OCI-LY3 (cell line): ENCODE results near the gene IRF1.

ENCODE experiments used
- H2AFZ ChIP-seq: fragments of 200-600, 300-600 bp; shearing (Covaris generic); 2 replicates; pipeline ENCODE4 v1.6.0; 2014; ENCODE audit warnings: antibody characterized with exemption, low read depth, low read length
- H3K27ac ChIP-seq: fragments of 200-600, 300-600 bp; sonication (generic); 2 replicates; pipeline ENCODE4 v1.5.1; 2014; ENCODE audit warnings: mild to moderate bottlenecking, low read length, moderate library complexity, mixed read lengths
- H3K27me3 ChIP-seq: fragments of 200-600, 300-600 bp; sonication (generic); 2 replicates; pipeline ENCODE4 v1.6.1; 2014; ENCODE audit warnings: low read depth, low read length, mixed read lengths
- H3K36me3 ChIP-seq: fragments of 200-600, 300-600 bp; sonication (generic); replicated peaks from 2 replicates; pipeline ENCODE3; 2014; ENCODE audit warnings: low read depth, low read length, mixed read lengths
- H3K4me1 ChIP-seq: fragments of 300-600, 200-600 bp; sonication (generic); 2 replicates; pipeline ENCODE4 v1.6.1; 2014; ENCODE audit warnings: low read length, mixed read lengths
- H3K4me2 ChIP-seq: fragments of 200-600, 300-600 bp; sonication (generic); 2 replicates; pipeline ENCODE4 v1.6.1; 2014; ENCODE audit warnings: low read length, mixed read lengths
- H3K4me3 ChIP-seq: fragments of 300-600, 200-600 bp; sonication (generic); 2 replicates; pipeline ENCODE4 v1.5.1; 2014; ENCODE audit warnings: antibody characterized with exemption, mild to moderate bottlenecking, low read length, moderate library complexity
- H3K79me2 ChIP-seq: fragments of 300-600, 200-600 bp; shearing (Covaris generic); 2 replicates; pipeline ENCODE4 v1.6.1; 2014; ENCODE audit warnings: mild to moderate bottlenecking, low read length, mixed read lengths
- H3K9ac ChIP-seq: fragments of 300-600, 200-600 bp; shearing (Covaris generic); 2 replicates; pipeline ENCODE4 v1.6.0; 2014; ENCODE audit warnings: mild to moderate bottlenecking, low read length, moderate library complexity
- H3K9me3 ChIP-seq: fragments of 200-600, 300-600 bp; shearing (Covaris generic); 2 replicates; pipeline ENCODE4 v1.6.1; 2014; ENCODE audit warnings: low read length, mixed read lengths; ENCODE audit not compliant: insufficient read depth
- H4K20me1 ChIP-seq: fragments of 200-600, 300-600 bp; sonication (generic); 2 replicates; pipeline ENCODE4 v1.6.1; 2016; ENCODE audit warnings: low read length, mixed read lengths; ENCODE audit not compliant: insufficient read depth
- EZH2phosphoT487 ChIP-seq: fragments of 200-600 bp; shearing (Covaris generic); IDR thresholded peaks from 2 replicates; pipeline ENCODE4 v1.6.1; 2018; ENCODE audit warnings: antibody characterized with exemption, mixed run types, low read depth
- TF ChIP-seq, protein P1 (sequence below): fragments of 200-600, 300-600 bp; sonication (generic); IDR thresholded peaks from 2 replicates; pipeline ENCODE4 v1.5.1; 2014; ENCODE audit warnings: antibody characterized with exemption, low read length, low read depth

The IRF1 gene

DNA sequence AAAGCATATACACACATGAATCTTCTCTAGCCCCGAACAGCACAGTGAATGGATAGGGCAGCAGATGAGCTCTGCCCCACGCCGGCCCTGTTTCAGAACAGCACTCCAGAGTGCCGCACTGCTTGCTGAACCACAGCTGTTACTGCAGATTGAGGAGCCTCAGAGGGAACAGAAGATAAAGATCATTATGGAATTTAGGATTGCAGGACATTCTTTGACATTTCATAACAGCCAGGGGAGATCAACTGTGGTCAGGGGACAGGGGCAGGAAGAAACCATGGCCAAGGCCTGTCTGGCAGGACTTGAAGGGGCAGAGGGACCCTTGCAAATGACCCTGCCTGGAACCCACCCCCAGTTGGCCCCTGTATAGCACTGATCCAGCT lies 20.6 kb downstream of the IRF1 start:
- Histone ChIP-seq H3K9ac (no peak overlapping the region), H3K79me2 (no peaks in the 10 kb centered on the region), H2AFZ (no peak overlapping the region), H3K27me3 (no peaks in the 10 kb centered on the region), H3K4me3 (no peak overlapping the region), H3K4me2 (no peak overlapping the region), H3K4me1 (peaks cover 23% of the 10 kb centered on the region), H3K36me3 (no peaks in the 10 kb centered on the region), H3K27ac (no peak overlapping the region), H3K9me3 (no peaks in the 10 kb centered on the region), H4K20me1 (no peaks in the 10 kb centered on the region)
- TF ChIP-seq, protein P1, sequence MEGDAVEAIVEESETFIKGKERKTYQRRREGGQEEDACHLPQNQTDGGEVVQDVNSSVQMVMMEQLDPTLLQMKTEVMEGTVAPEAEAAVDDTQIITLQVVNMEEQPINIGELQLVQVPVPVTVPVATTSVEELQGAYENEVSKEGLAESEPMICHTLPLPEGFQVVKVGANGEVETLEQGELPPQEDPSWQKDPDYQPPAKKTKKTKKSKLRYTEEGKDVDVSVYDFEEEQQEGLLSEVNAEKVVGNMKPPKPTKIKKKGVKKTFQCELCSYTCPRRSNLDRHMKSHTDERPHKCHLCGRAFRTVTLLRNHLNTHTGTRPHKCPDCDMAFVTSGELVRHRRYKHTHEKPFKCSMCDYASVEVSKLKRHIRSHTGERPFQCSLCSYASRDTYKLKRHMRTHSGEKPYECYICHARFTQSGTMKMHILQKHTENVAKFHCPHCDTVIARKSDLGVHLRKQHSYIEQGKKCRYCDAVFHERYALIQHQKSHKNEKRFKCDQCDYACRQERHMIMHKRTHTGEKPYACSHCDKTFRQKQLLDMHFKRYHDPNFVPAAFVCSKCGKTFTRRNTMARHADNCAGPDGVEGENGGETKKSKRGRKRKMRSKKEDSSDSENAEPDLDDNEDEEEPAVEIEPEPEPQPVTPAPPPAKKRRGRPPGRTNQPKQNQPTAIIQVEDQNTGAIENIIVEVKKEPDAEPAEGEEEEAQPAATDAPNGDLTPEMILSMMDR, result no peak
- no peak for TF ChIP-seq EZH2phosphoT487

DNA sequence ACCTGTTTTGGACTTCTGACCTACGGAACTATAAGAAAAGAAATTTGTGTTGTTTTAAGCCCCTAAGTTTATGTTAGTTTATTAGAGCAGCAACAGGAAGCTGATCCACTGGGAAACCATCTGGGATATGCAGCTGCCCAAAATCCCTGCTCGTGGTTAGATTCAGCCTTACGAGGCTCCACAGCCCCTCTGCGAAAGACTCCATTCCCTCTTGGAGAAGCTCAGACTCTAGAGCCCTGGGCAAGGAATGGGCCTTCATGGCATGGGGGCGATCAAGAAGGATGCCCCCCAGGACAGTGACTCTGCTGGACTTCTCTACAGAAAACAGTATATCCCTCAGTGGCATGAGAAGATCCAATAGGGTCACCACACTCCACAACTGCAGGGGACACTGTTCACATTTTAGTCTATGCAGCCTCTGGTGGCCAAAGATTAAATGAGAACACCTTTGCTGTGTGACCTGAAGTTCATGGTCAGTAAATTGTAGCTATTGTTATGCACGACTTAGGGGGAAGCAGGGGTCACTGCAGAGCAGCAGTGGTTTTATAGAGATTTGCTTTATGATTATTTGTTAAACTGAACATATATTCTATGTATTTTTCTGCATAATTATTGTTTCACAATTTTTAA lies 21.1 kb downstream of the IRF1 start:
- H2AFZ ChIP-seq, result no peak overlapping the region
- no peaks in the 10 kb centered on the region for H4K20me1 ChIP-seq
- no peaks in the 10 kb centered on the region for H3K79me2 ChIP-seq
- no peak overlapping the region for H3K9ac ChIP-seq
- peaks cover 23% of the 10 kb centered on the region for H3K4me1 ChIP-seq
- no peak overlapping the region for H3K4me3 ChIP-seq
- TF ChIP-seq, protein P1, result no peak
- TF ChIP-seq EZH2phosphoT487, result no peak
- H3K9me3 ChIP-seq, result no peaks in the 10 kb centered on the region
- H3K27me3 ChIP-seq, result no peaks in the 10 kb centered on the region
- no peaks in the 10 kb centered on the region for H3K36me3 ChIP-seq
- H3K4me2 ChIP-seq, result no peak overlapping the region
- no peak overlapping the region for H3K27ac ChIP-seq

DNA sequence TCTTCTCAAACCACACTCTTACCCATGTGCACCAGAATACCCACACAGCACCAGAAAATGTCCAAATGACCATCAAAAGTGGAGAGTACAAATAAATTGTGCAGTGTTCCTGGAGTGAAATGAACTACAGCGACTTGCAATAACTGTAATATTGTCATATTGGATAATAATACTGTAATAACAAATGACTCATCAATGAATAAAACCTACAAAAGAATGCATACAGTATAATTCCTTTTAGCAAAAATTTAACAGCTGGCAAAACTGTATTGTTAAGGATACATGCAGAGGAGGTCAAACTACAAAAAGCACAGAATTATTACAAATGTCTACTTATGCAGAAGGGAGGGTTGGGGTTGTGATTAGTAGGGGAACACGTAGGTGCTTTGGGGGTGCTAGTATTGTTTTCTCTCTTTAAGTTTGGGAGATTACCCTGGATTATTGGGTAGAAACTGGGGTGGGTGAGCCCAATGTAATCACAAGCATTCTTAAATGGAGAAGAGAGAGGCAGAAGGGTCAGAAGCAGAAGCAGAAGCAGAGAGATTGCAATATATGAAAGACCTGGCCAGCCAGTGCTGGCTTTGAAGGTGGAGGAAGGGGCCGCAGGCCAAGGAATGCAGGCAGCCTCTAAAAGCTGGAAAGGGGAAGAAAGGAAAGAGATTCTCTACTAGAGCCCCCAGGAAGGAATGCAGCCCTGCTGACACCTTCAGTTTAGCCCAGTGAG lies 21.8 kb downstream of the IRF1 start:
- no peaks in the 10 kb centered on the region for H3K9me3 ChIP-seq
- TF ChIP-seq, protein P1, result no peak
- TF ChIP-seq EZH2phosphoT487, result no peak
- no peak overlapping the region for H2AFZ ChIP-seq
- no peak overlapping the region for H3K27ac ChIP-seq
- H3K36me3 ChIP-seq, result no peaks in the 10 kb centered on the region
- H3K27me3 ChIP-seq, result no peaks in the 10 kb centered on the region
- H3K9ac ChIP-seq, result no peak overlapping the region
- H4K20me1 ChIP-seq, result no peaks in the 10 kb centered on the region
- no peak overlapping the region for H3K4me2 ChIP-seq
- H3K4me1 ChIP-seq, result peaks cover 27% of the 10 kb centered on the region
- no peak overlapping the region for H3K4me3 ChIP-seq
- H3K79me2 ChIP-seq, result no peaks in the 10 kb centered on the region

DNA sequence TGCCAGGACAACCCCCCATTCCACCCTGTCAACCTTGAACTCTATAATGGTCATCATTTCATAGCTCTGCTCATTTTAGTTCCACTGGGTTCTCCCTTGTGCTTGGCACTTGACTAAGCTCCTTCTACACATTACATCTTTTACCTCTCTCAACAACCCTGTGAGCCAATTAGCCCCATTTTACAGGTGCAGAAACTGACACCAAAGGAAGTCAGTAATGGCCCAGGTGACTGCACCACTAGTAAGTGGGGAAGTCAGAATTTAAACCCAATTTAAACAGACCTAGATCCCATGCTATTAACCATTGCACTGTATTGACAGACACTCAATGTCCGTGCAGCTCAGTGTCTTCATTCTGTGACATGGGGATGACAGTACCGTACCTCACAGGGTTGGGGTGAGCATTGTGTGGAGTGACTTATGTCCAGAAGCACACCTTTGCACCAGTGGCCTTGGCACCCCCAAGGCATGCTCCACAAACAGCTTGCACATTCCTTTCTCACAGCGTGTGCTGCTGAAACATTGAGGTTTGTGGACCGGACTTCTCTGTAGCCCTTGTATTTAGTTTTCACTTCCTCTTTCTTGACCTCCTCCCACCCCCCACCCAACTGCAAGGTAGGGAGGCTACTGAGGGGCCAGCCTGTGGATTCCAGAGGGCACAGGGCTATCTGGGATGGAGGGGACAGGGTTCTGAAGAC lies 23.1 kb downstream of the IRF1 start:
- Histone ChIP-seq H4K20me1 (no peaks in the 10 kb centered on the region), H3K9ac (no peak overlapping the region), H3K4me3 (no peak overlapping the region), H3K4me2 (peak overlapping the region; percentile 57), H3K27ac (no peak overlapping the region), H3K79me2 (no peaks in the 10 kb centered on the region), H3K36me3 (no peaks in the 10 kb centered on the region), H2AFZ (no peak overlapping the region), H3K9me3 (no peaks in the 10 kb centered on the region), H3K27me3 (no peaks in the 10 kb centered on the region), H3K4me1 (peaks cover 27% of the 10 kb centered on the region)
- TF ChIP-seq EZH2phosphoT487, result no peak
- TF ChIP-seq, protein P1, result no peak
